Astrocyte (in vitro differentiated cells and primary cell): ENCODE measurements around the gene TLE1. TPM values are rescaled to one million over a fixed set of nuclear protein-coding genes. Genes with fewer than 3 reads are reported as not detected.
A peak's percentile ranks its signal among the peaks of the same experiment; 100 is the strongest.

Experiments
- DNase-seq: peaks from one replicate; pipeline ENCODE4 v3.0.0-alpha.2; 2010; ENCODE audit warnings: low read depth
- FAIRE-seq: peaks from 2 replicates; lab custom pipeline; 2011; peaks lifted over from hg19 to GRCh38; lab: Jason Lieb, UNC
- H2AFZ ChIP-seq: 2 replicates; pipeline ENCODE4 v1.6.0; 2012; ENCODE audit warnings: low read depth, low read length, inconsistent platforms
- H3K27ac ChIP-seq: 2 replicates; pipeline ENCODE4 v1.5.1; 2011; ENCODE audit warnings: low read depth, low read length, inconsistent platforms
- H3K27me3 ChIP-seq: 2 replicates; pipeline ENCODE4 v1.6.0; 2011; ENCODE audit warnings: low read length, inconsistent platforms; ENCODE audit not compliant: insufficient read depth
- H3K36me3 ChIP-seq: 2 replicates; pipeline ENCODE4 v1.5.1; 2011; ENCODE audit warnings: low read length, inconsistent platforms; ENCODE audit not compliant: insufficient read depth
- H3K4me1 ChIP-seq: 2 replicates; pipeline ENCODE4 v1.5.1; 2011; ENCODE audit warnings: low read length, inconsistent platforms; ENCODE audit not compliant: insufficient read depth
- H3K4me2 ChIP-seq: 2 replicates; pipeline ENCODE4 v1.6.0; 2012; ENCODE audit warnings: low read length, inconsistent platforms
- H3K4me3 ChIP-seq: 2 replicates; pipeline ENCODE4 v1.5.1; 2011; ENCODE audit warnings: low read depth, mild to moderate bottlenecking, low read length, inconsistent platforms; ENCODE audit not compliant: insufficient read depth
- H3K79me2 ChIP-seq: 2 replicates; pipeline ENCODE4 v1.6.0; 2012; ENCODE audit warnings: mild to moderate bottlenecking, low read length, inconsistent platforms; ENCODE audit not compliant: insufficient read depth
- H3K9ac ChIP-seq: 2 replicates; pipeline ENCODE4 v1.6.0; 2012; ENCODE audit warnings: mild to moderate bottlenecking, low read length, inconsistent platforms
- H3K9me3 ChIP-seq: 2 replicates; pipeline ENCODE4 v1.5.1; 2012; ENCODE audit warnings: low read depth, mild to moderate bottlenecking, low read length, inconsistent platforms; ENCODE audit not compliant: insufficient read depth
- H4K20me1 ChIP-seq: 2 replicates; pipeline ENCODE4 v1.6.0; 2012; ENCODE audit warnings: low read length, inconsistent platforms; ENCODE audit not compliant: insufficient read depth
- H3K27ac Mint-ChIP-seq: one replicate; pipeline ENCODE4 v1.8.0; 2021; ENCODE audit warnings: mild to moderate bottlenecking, mixed read lengths; ENCODE audit not compliant: unreplicated experiment
- H3K27me3 Mint-ChIP-seq: one replicate; pipeline ENCODE4 v1.8.0; 2021; ENCODE audit warnings: low read depth, mixed read lengths; ENCODE audit not compliant: unreplicated experiment
- H3K36me3 Mint-ChIP-seq: one replicate; pipeline ENCODE4 v1.8.0; 2021; ENCODE audit warnings: low read depth, mixed read lengths; ENCODE audit not compliant: unreplicated experiment
- H3K4me1 Mint-ChIP-seq: one replicate; pipeline ENCODE4 v1.8.0; 2021; ENCODE audit warnings: low read depth, mixed read lengths; ENCODE audit not compliant: unreplicated experiment
- H3K4me3 Mint-ChIP-seq: one replicate; pipeline ENCODE4 v1.8.0; 2021; ENCODE audit warnings: mild to moderate bottlenecking, moderate library complexity, mixed read lengths; ENCODE audit not compliant: unreplicated experiment
- H3K9me3 Mint-ChIP-seq: one replicate; pipeline ENCODE4 v1.8.0; 2021; ENCODE audit warnings: mild to moderate bottlenecking, mixed read lengths; ENCODE audit not compliant: unreplicated experiment
- EZH2 ChIP-seq: IDR thresholded peaks from 2 replicates; pipeline ENCODE4 v1.6.1; 2012; ENCODE audit warnings: mild to moderate bottlenecking, low read length, inconsistent platforms; ENCODE audit not compliant: insufficient read depth
- total RNA-seq: library from RNA; stranded (reverse); gene quantifications from 2 replicates; pipeline ENCODE4 v1.2.1, GENCODE V29; 2021
- TF ChIP-seq, protein P1 (sequence below): IDR thresholded peaks from 2 replicates; pipeline ENCODE4 v1.5.1; 2011; ENCODE audit warnings: low read depth, mild to moderate bottlenecking, inconsistent platforms, low read length, moderate library complexity; ENCODE audit not compliant: insufficient read depth

TLE1 gene
- total RNA-seq, 1 donor from 2014 or later, result 29.6 TPM

DNA sequence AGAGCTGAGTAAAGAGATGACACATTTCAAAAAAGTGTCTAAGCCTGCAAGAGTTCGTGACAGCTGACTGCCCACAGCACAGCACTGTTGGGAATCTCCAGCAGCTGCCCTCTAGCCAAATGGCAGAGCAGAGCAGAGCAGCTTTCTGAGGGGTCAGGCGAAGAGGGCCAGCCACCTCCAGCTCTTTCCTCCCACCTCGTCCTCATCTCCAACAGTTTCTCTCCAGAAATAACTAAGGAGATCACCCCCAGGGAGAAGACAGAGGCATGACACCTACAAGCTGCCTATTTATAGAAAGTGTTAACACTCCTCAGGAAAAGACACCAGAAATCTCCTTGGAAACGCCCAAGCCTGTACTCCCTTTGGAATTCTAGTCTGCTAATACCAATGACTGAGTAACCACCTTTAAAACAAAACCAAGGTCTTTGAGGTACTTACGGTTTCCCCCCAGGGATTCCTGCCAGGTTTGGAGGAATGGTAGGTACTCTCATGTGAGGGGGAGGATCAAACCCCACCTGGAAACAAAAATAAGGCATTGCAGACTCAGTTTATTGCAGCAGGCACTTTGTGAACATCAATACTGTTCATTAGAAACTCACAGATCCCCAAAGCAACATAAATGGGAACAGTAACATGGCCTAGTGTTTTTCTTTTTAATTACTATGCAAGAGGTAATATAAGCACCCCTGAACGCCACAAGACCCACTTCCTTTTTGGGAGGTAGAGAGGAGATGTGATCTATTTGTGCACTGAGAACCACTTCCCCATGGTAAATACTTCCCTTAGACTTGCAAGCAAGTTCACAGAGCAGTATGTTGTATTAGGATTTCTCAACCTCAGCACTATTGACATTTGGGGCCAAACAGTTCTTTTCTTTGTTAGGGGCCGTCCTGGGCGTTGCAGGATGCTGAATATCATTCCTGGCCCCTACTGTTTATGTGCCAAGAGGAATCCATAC, 79.3 kb downstream of the TLE1 start:
- H2AFZ ChIP-seq, result no peak overlapping the region
- H3K4me2 ChIP-seq, result peak overlapping the region; percentile 47
- peak overlapping the region; percentile 1 for H3K9ac ChIP-seq
- peaks cover 12% of the 10 kb centered on the region for H3K4me1 Mint-ChIP-seq
- H3K4me1 ChIP-seq, result peaks cover 17% of the 10 kb centered on the region
- H3K27me3 ChIP-seq, result no peaks in the 10 kb centered on the region
- H3K9me3 Mint-ChIP-seq, result peaks cover 2% of the 10 kb centered on the region
- H3K27ac ChIP-seq, result no peak overlapping the region
- peaks cover 19% of the 10 kb centered on the region for H3K36me3 Mint-ChIP-seq
- no peak for TF ChIP-seq EZH2
- TF ChIP-seq, protein P1, sequence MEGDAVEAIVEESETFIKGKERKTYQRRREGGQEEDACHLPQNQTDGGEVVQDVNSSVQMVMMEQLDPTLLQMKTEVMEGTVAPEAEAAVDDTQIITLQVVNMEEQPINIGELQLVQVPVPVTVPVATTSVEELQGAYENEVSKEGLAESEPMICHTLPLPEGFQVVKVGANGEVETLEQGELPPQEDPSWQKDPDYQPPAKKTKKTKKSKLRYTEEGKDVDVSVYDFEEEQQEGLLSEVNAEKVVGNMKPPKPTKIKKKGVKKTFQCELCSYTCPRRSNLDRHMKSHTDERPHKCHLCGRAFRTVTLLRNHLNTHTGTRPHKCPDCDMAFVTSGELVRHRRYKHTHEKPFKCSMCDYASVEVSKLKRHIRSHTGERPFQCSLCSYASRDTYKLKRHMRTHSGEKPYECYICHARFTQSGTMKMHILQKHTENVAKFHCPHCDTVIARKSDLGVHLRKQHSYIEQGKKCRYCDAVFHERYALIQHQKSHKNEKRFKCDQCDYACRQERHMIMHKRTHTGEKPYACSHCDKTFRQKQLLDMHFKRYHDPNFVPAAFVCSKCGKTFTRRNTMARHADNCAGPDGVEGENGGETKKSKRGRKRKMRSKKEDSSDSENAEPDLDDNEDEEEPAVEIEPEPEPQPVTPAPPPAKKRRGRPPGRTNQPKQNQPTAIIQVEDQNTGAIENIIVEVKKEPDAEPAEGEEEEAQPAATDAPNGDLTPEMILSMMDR, result no peak
- H3K27me3 Mint-ChIP-seq, result no peaks in the 10 kb centered on the region
- DNase-seq, result peak; percentile 63
- H3K27ac Mint-ChIP-seq, result peak overlapping the region; percentile 81
- H3K36me3 ChIP-seq, result peaks cover 4% of the 10 kb centered on the region
- H3K4me3 Mint-ChIP-seq, result peak overlapping the region; percentile 45
- H3K9me3 ChIP-seq, result no peaks in the 10 kb centered on the region
- H3K4me3 ChIP-seq, result no peak overlapping the region
- H4K20me1 ChIP-seq, result no peaks in the 10 kb centered on the region
- no peaks in the 10 kb centered on the region for H3K79me2 ChIP-seq
- FAIRE-seq, result no peak

DNA sequence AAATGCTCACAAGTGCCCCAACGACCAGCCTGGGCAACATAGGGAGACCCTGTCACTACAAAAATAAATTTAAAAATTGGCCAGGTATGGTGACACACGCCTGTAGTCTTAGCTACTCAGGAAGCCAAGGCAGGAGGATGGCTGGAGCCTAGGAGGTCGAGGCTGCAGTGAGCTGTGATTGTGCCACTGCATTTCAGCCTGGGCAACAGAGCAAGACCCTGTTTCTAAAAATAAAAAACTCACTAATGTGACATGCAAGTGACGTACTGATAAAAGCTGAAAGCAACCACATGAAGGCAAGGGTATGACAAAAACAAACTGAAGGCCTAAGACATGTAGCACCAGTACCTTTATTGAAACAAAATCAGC, 81.1 kb downstream of the TLE1 start:
- H3K27me3 ChIP-seq, result no peaks in the 10 kb centered on the region
- peaks cover 13% of the 10 kb centered on the region for H3K4me1 ChIP-seq
- Mint-ChIP-seq H3K4me3 (no peak overlapping the region), H3K27me3 (no peaks in the 10 kb centered on the region), H3K27ac (no peak overlapping the region), H3K4me1 (peaks cover 12% of the 10 kb centered on the region), H3K9me3 (peaks cover 2% of the 10 kb centered on the region), H3K36me3 (peaks cover 21% of the 10 kb centered on the region)
- no peak overlapping the region for H3K4me2 ChIP-seq
- no peak overlapping the region for H3K4me3 ChIP-seq
- no peak for FAIRE-seq
- H3K9me3 ChIP-seq, result no peaks in the 10 kb centered on the region
- peaks cover 4% of the 10 kb centered on the region for H3K36me3 ChIP-seq
- H4K20me1 ChIP-seq, result no peaks in the 10 kb centered on the region
- DNase-seq, result no peak
- H2AFZ ChIP-seq, result no peak overlapping the region
- H3K79me2 ChIP-seq, result no peaks in the 10 kb centered on the region
- no peak overlapping the region for H3K27ac ChIP-seq
- TF ChIP-seq, protein P1, result no peak
- no peak for TF ChIP-seq EZH2
- no peak overlapping the region for H3K9ac ChIP-seq
